ENCODE measurements around the gene PCDHGB2. TPM values are rescaled to one million over a fixed set of nuclear protein-coding genes. Genes with fewer than 3 reads are reported as not detected.
A peak's percentile ranks its signal among the peaks of the same experiment; 100 is the strongest.
"Not testable (repeated sequence)": the region's sequence is repeated elsewhere in the genome, so short reads cannot be mapped to it uniquely, and the experiment has no call there.

PCDHGB2 gene
- total RNA-seq, 1 donor = 2.4 TPM

GRCh38 chr5:141383345-141383744, 23.6 kb downstream of the PCDHGB2 start:
- DNase-seq (ENCODE audit: low read depth in 2 of 3, low spot score in 2 of 3) = no peak

- DNase-seq (ENCODE audit: low read depth in 2 of 3, low spot score in 2 of 3) = no peak
Observed at GRCh38 chr5:141384471-141385267, 24.9 kb downstream of the PCDHGB2 start.

- DNase-seq (ENCODE audit: low read depth in 2 of 3, low spot score in 2 of 3) = peak in 1 of 3 donors; percentile 59
Observed at GRCh38 chr5:141387557-141388311, 27.9 kb downstream of the PCDHGB2 start, which contains the start of gene PCDHGB4. TSS of gene PCDHGB4 (plus strand) at chr5:141387698. CDS start at chr5:141387885, 187 bp downstream.

GRCh38 chr5:141388661-141389060, 28.9 kb downstream of the PCDHGB2 start:
- no peak for DNase-seq (ENCODE audit: low read depth in 2 of 3, low spot score in 2 of 3)

- no peak for DNase-seq (ENCODE audit: low read depth in 2 of 3, low spot score in 2 of 3)
Observed at GRCh38 chr5:141389153-141390042, 29.6 kb downstream of the PCDHGB2 start.

- DNase-seq (ENCODE audit: low read depth in 2 of 3, low spot score in 2 of 3) = no peak
Observed at GRCh38 chr5:141392429-141393198, 32.8 kb downstream of the PCDHGB2 start, which contains the start of gene PCDHGA8. TSS of gene PCDHGA8 (plus strand) at chr5:141392633. CDS start at chr5:141392814, 181 bp downstream.

GRCh38 chr5:141393267-141393666, 33.5 kb downstream of the PCDHGB2 start:
- no peak for DNase-seq (ENCODE audit: low read depth in 2 of 3, low spot score in 2 of 3)

- DNase-seq (ENCODE audit: low read depth in 2 of 3, low spot score in 2 of 3) = not testable (repeated sequence)
Observed at GRCh38 chr5:141394401-141395187, 34.8 kb downstream of the PCDHGB2 start.

GRCh38 chr5:141397756-141398551, 38.2 kb downstream of the PCDHGB2 start, which contains the start of gene PCDHGB5:
TSS of gene PCDHGB5 (plus strand) at chr5:141397947. CDS start at chr5:141398128, 181 bp downstream.
- peak in 1 of 3 donors; percentile 66 for DNase-seq (ENCODE audit: low read depth in 2 of 3, low spot score in 2 of 3)

GRCh38 chr5:141398608-141399007, 38.8 kb downstream of the PCDHGB2 start:
- no peak for DNase-seq (ENCODE audit: low read depth in 2 of 3, low spot score in 2 of 3)

- no peak for DNase-seq (ENCODE audit: low read depth in 2 of 3, low spot score in 2 of 3)
Observed at GRCh38 chr5:141399555-141400258, 39.9 kb downstream of the PCDHGB2 start.

GRCh38 chr5:141402553-141403243, 42.9 kb downstream of the PCDHGB2 start, which contains the start of gene PCDHGA9:
TSS of gene PCDHGA9 (plus strand) at chr5:141402778. CDS start at chr5:141402953, 175 bp downstream.
- DNase-seq (ENCODE audit: low read depth in 2 of 3, low spot score in 2 of 3) = no peak

GRCh38 chr5:141403387-141403786, 43.6 kb downstream of the PCDHGB2 start:
- no peak for DNase-seq (ENCODE audit: low read depth in 2 of 3, low spot score in 2 of 3)

- peak in 2 of 3 donors; percentile 42 to 58 for DNase-seq (ENCODE audit: low read depth in 2 of 3, low spot score in 2 of 3)
Observed at GRCh38 chr5:141407790-141408505, 48.2 kb downstream of the PCDHGB2 start, which contains the start of gene PCDHGB6. TSS of gene PCDHGB6 (plus strand) at chr5:141408021. CDS start at chr5:141408203, 182 bp downstream.

GRCh38 chr5:141409598-141410306, 50.0 kb downstream of the PCDHGB2 start:
- DNase-seq (ENCODE audit: low read depth in 2 of 3, low spot score in 2 of 3) = no peak

Data from hematopoietic multipotent progenitor cell (in vitro differentiated cells).